Measurements from ENCODE around the gene KAT8. TPM values are rescaled to one million over a fixed set of nuclear protein-coding genes. Genes with fewer than 3 reads are reported as not detected.
A peak's percentile ranks its signal among the peaks of the same experiment; 100 is the strongest.

The KAT8 gene
- total RNA-seq, 1 donor from 2014 or later, result 72.0 TPM

- Histone ChIP-seq H3K9me3 (replicated peaks) (no peaks in the 10 kb centered on the region), H3K27ac (replicated peaks) (peak overlapping the region; percentile 99), H3K4me1 (peaks cover 58% of the 10 kb centered on the region), H3K27me3 (ENCODE audit: low read depth) (no peaks in the 10 kb centered on the region), H3K4me3 (peak overlapping the region; percentile 77), H3K36me3 (peaks cover 45% of the 10 kb centered on the region)
- TF ChIP-seq, protein P1, sequence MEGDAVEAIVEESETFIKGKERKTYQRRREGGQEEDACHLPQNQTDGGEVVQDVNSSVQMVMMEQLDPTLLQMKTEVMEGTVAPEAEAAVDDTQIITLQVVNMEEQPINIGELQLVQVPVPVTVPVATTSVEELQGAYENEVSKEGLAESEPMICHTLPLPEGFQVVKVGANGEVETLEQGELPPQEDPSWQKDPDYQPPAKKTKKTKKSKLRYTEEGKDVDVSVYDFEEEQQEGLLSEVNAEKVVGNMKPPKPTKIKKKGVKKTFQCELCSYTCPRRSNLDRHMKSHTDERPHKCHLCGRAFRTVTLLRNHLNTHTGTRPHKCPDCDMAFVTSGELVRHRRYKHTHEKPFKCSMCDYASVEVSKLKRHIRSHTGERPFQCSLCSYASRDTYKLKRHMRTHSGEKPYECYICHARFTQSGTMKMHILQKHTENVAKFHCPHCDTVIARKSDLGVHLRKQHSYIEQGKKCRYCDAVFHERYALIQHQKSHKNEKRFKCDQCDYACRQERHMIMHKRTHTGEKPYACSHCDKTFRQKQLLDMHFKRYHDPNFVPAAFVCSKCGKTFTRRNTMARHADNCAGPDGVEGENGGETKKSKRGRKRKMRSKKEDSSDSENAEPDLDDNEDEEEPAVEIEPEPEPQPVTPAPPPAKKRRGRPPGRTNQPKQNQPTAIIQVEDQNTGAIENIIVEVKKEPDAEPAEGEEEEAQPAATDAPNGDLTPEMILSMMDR (IDR thresholded peaks at IDR 0.05; ENCODE audit: borderline replicate concordance), result no peak
- DNase-seq, result no peak
- intact Hi-C loops (cut with micrococcal nuclease), result no loop called here
Measured at GRCh38 chr16:31118223-31119155, 1.0 kb downstream of the KAT8 start.

- Histone ChIP-seq H3K27ac (replicated peaks) (peak overlapping the region; percentile 99), H3K4me3 (no peak overlapping the region)
Measured at GRCh38 chr16:31120129-31120528, 2.7 kb downstream of the KAT8 start.

GRCh38 chr16:31125844-31126243 is 8.4 kb downstream of the KAT8 start:
- no peak for DNase-seq
- H3K4me1 ChIP-seq, result peaks cover 20% of the 10 kb centered on the region
- TF ChIP-seq, protein P1 (IDR thresholded peaks at IDR 0.05; ENCODE audit: borderline replicate concordance), result no peak
- H3K9me3 ChIP-seq (replicated peaks), result no peaks in the 10 kb centered on the region
- no peak overlapping the region for H3K27ac ChIP-seq (replicated peaks)
- H3K4me3 ChIP-seq, result no peak overlapping the region
- no peaks in the 10 kb centered on the region for H3K27me3 ChIP-seq (ENCODE audit: low read depth)
- peaks cover 79% of the 10 kb centered on the region for H3K36me3 ChIP-seq
- intact Hi-C loops (cut with micrococcal nuclease), result no loop called here

More at GRCh38 chr16:31120129-31120528, 2.7 kb downstream of the KAT8 start:
- TF ChIP-seq, protein P1 (IDR thresholded peaks at IDR 0.05; ENCODE audit: borderline replicate concordance), result no peak
- Histone ChIP-seq H3K9me3 (replicated peaks) (no peaks in the 10 kb centered on the region), H3K4me1 (peaks cover 46% of the 10 kb centered on the region), H3K27me3 (ENCODE audit: low read depth) (no peaks in the 10 kb centered on the region), H3K36me3 (peaks cover 61% of the 10 kb centered on the region)
- no peak for DNase-seq
- intact Hi-C loops (cut with micrococcal nuclease), result no loop called here

DNA sequence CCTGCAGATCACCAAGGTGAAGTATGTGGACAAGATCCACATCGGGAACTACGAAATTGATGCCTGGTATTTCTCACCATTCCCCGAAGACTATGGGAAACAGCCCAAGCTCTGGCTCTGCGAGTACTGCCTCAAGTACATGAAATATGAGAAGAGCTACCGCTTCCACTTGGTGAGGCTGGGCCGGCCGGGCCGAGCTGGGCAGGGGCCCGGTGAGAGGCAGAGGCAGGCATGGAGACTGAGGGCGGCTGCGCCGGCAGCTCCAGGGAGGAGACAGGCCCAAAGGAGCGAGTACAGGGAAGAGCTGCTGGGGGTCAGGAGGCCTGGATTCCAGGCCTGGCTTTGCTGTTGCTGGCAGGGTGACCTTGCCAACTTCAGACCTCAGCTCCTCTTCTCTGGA is 9.7 kb downstream of the KAT8 start:
- Histone ChIP-seq H3K27me3 (ENCODE audit: low read depth) (no peaks in the 10 kb centered on the region), H3K36me3 (peaks cover 80% of the 10 kb centered on the region), H3K9me3 (replicated peaks) (no peaks in the 10 kb centered on the region), H3K4me1 (peaks cover 20% of the 10 kb centered on the region), H3K4me3 (no peak overlapping the region), H3K27ac (replicated peaks) (no peak overlapping the region)
- TF ChIP-seq, protein P1 (IDR thresholded peaks at IDR 0.05; ENCODE audit: borderline replicate concordance), result no peak
- intact Hi-C loops (cut with micrococcal nuclease), result no loop called here
- DNase-seq, result no peak

GRCh38 chr16:31128711-31129567 is 11.5 kb downstream of the KAT8 start:
- TF ChIP-seq, protein P1 (IDR thresholded peaks at IDR 0.05; ENCODE audit: borderline replicate concordance), result no peak
- peak; percentile 40 for DNase-seq
- Histone ChIP-seq H3K9me3 (replicated peaks) (no peaks in the 10 kb centered on the region), H3K4me3 (no peak overlapping the region), H3K36me3 (peaks cover 75% of the 10 kb centered on the region), H3K4me1 (peaks cover 25% of the 10 kb centered on the region), H3K27ac (replicated peaks) (peak overlapping the region; percentile 69), H3K27me3 (ENCODE audit: low read depth) (no peaks in the 10 kb centered on the region)
- intact Hi-C loops (cut with micrococcal nuclease), result no loop called here
